OCI-LY1 (cell line): ENCODE results near the gene KRTAP6-3.

Source experiments
- H2AFZ ChIP-seq: fragments of 200-600 bp; sonication (generic), shearing (Covaris generic); 2 replicates; pipeline ENCODE4 v1.6.0; 2014; ENCODE audit warnings: antibody characterized with exemption, mild to moderate bottlenecking, low read length
- H3F3A ChIP-seq: fragments of 200-600 bp; sonication (generic), shearing (Covaris generic); 2 replicates; pipeline ENCODE4 v1.6.0; 2014; ENCODE audit warnings: mild to moderate bottlenecking, antibody characterized with exemption, low read length, moderate library complexity; ENCODE audit not compliant: insufficient read depth
- H3K27ac ChIP-seq: fragments of 200-600 bp; sonication (generic); 2 replicates; pipeline ENCODE4 v1.5.1; 2014; ENCODE audit warnings: low read length, mixed run types, mild to moderate bottlenecking, low read depth; ENCODE audit not compliant: poor library complexity, severe bottlenecking
- H3K27me3 ChIP-seq: fragments of 200-600 bp; sonication (generic); 2 replicates; pipeline ENCODE4 v1.6.0; 2014; ENCODE audit warnings: antibody characterized with exemption, mild to moderate bottlenecking, low read length, moderate library complexity; ENCODE audit not compliant: insufficient read depth
- H3K36me3 ChIP-seq: fragments of 200-600 bp; sonication (generic); 2 replicates; pipeline ENCODE4 v1.6.1; 2014; ENCODE audit warnings: mild to moderate bottlenecking, antibody characterized with exemption, low read length, moderate library complexity, mixed read lengths; ENCODE audit not compliant: insufficient read depth
- H3K4me1 ChIP-seq: fragments of 200-600 bp; sonication (generic); 2 replicates; pipeline ENCODE4 v1.5.1; 2014; ENCODE audit warnings: mild to moderate bottlenecking, low read length, moderate library complexity; ENCODE audit not compliant: insufficient read depth, severe bottlenecking
- H3K4me2 ChIP-seq: fragments of 200-600 bp; sonication (generic), shearing (Covaris generic); 2 replicates; pipeline ENCODE4 v1.6.1; 2014; ENCODE audit warnings: low read length
- H3K4me3 ChIP-seq: fragments of 200-600 bp; sonication (generic); 2 replicates; pipeline ENCODE4 v1.5.1; 2014; ENCODE audit warnings: low read length, low read depth, mild to moderate bottlenecking, mixed read lengths; ENCODE audit not compliant: poor library complexity, severe bottlenecking
- H3K79me2 ChIP-seq: fragments of 200-600 bp; shearing (Covaris generic); 2 replicates; pipeline ENCODE4 v1.6.1; 2016; ENCODE audit warnings: mixed run types, low read length, mixed read lengths; ENCODE audit not compliant: insufficient read depth
- H3K9ac ChIP-seq: fragments of 200-600 bp; sonication (generic), shearing (Covaris generic); 2 replicates; pipeline ENCODE4 v1.6.1; 2014; ENCODE audit warnings: mild to moderate bottlenecking, low read length, mixed read lengths
- H3K9me2 ChIP-seq: fragments of 200-600 bp; sonication (generic), shearing (Covaris generic); 2 replicates; pipeline ENCODE4 v1.6.1; 2014; ENCODE audit warnings: low read depth, mild to moderate bottlenecking, low read length, mixed read lengths
- H3K9me3 ChIP-seq: fragments of 200-600 bp; shearing (Covaris generic); 2 replicates; pipeline ENCODE4 v1.6.1; 2014; ENCODE audit warnings: low read length, mixed read lengths
- H4K20me1 ChIP-seq: fragments of 200-600 bp; sonication (generic), shearing (Covaris generic); 2 replicates; pipeline ENCODE4 v1.6.0; 2016; ENCODE audit warnings: mild to moderate bottlenecking, low read length; ENCODE audit not compliant: insufficient read depth
- CTCF ChIP-seq: fragments of 200-600 bp; sonication (generic), shearing (Covaris generic); IDR thresholded peaks from 2 replicates; pipeline ENCODE4 v1.5.1; 2017; ENCODE audit warnings: mild to moderate bottlenecking, antibody characterized with exemption, low read length, moderate library complexity, mixed read lengths
- EZH2 ChIP-seq: fragments of 200-600 bp; sonication (generic), shearing (Covaris generic); IDR thresholded peaks from 2 replicates; pipeline ENCODE4 v1.8.0; 2017; ENCODE audit warnings: borderline replicate concordance, mixed run types, mild to moderate bottlenecking, antibody characterized with exemption, low read length, moderate library complexity, mixed read lengths

Gene KRTAP6-3

GRCh38 chr21:30579346-30579745 is 12.9 kb upstream of the KRTAP6-3 start:
- no peaks in the 10 kb centered on the region for H3F3A ChIP-seq
- no peak overlapping the region for H3K27ac ChIP-seq
- H2AFZ ChIP-seq: no peak overlapping the region

GRCh38 chr21:30580132-30580531 is 12.1 kb upstream of the KRTAP6-3 start:
- H3K9me3 ChIP-seq: no peaks in the 10 kb centered on the region
- H3K27ac ChIP-seq: no peak overlapping the region
- no peaks in the 10 kb centered on the region for H3K79me2 ChIP-seq
- no peak overlapping the region for H2AFZ ChIP-seq
- H3K4me1 ChIP-seq: no peaks in the 10 kb centered on the region
- no peak for TF ChIP-seq CTCF
- TF ChIP-seq EZH2: no peak
- H3K4me3 ChIP-seq: no peak overlapping the region
- H3K36me3 ChIP-seq: no peaks in the 10 kb centered on the region
- no peak overlapping the region for H3K9ac ChIP-seq
- H3K27me3 ChIP-seq: no peaks in the 10 kb centered on the region
- no peak overlapping the region for H3K4me2 ChIP-seq
- H3K9me2 ChIP-seq: no peaks in the 10 kb centered on the region
- H4K20me1 ChIP-seq: no peaks in the 10 kb centered on the region
- no peaks in the 10 kb centered on the region for H3F3A ChIP-seq

More at GRCh38 chr21:30579346-30579745, 12.9 kb upstream of the KRTAP6-3 start:
- Histone ChIP-seq H3K4me2 (no peak overlapping the region), H3K9me3 (no peaks in the 10 kb centered on the region), H3K9me2 (no peaks in the 10 kb centered on the region), H4K20me1 (no peaks in the 10 kb centered on the region), H3K4me1 (no peaks in the 10 kb centered on the region), H3K36me3 (no peaks in the 10 kb centered on the region), H3K9ac (no peak overlapping the region), H3K27me3 (no peaks in the 10 kb centered on the region), H3K79me2 (no peaks in the 10 kb centered on the region), H3K4me3 (no peak overlapping the region)
- TF ChIP-seq CTCF: no peak
- no peak for TF ChIP-seq EZH2

GRCh38 chr21:30582870-30583269 is 9.4 kb upstream of the KRTAP6-3 start:
- Histone ChIP-seq H3K9me2 (no peaks in the 10 kb centered on the region), H3K4me1 (no peaks in the 10 kb centered on the region), H3K4me3 (no peak overlapping the region), H4K20me1 (no peaks in the 10 kb centered on the region), H2AFZ (no peak overlapping the region), H3F3A (no peaks in the 10 kb centered on the region), H3K9me3 (no peaks in the 10 kb centered on the region), H3K27me3 (no peaks in the 10 kb centered on the region), H3K27ac (no peak overlapping the region), H3K36me3 (no peaks in the 10 kb centered on the region), H3K9ac (no peak overlapping the region), H3K4me2 (no peak overlapping the region), H3K79me2 (no peaks in the 10 kb centered on the region)
- TF ChIP-seq EZH2 (no peak), CTCF (no peak)
